CD4-positive, alpha-beta T cell treated with Interleukin-4 for 4 hours (primary cell): ENCODE results near the gene CREB3L4.
"Not testable (repeated sequence)": the region's sequence is repeated elsewhere in the genome, so short reads cannot be mapped to it uniquely, and the experiment has no call there.

ENCODE experiments used
- DNase-seq: peaks from one replicate; pipeline ENCODE4 v3.0.0-alpha.2; 2020

The CREB3L4 gene

GRCh38 chr1:153960206-153960605, 7.5 kb upstream of the CREB3L4 start:
- no peak for DNase-seq

GRCh38 chr1:153961421-153961820, 6.3 kb upstream of the CREB3L4 start:
- no peak for DNase-seq

- DNase-seq = no peak
Observed at GRCh38 chr1:153962088-153963029, 5.3 kb upstream of the CREB3L4 start.

GRCh38 chr1:153963030-153963849, 4.5 kb upstream of the CREB3L4 start, which contains the start of gene SLC39A1:
Gene SLC39A1, minus strand, starts transcription at chr1:153963537. Its CDS starts 822 bp downstream, at chr1:153962715.
- peak; percentile 91 for DNase-seq

- DNase-seq = no peak
Observed at GRCh38 chr1:153963850-153964331, 3.8 kb upstream of the CREB3L4 start.

GRCh38 chr1:153968000-153968363, 280 bp downstream of the CREB3L4 start:
- no peak for DNase-seq

- DNase-seq = no peak
Observed at GRCh38 chr1:153968408-153968807, 706 bp downstream of the CREB3L4 start.

GRCh38 chr1:153968972-153969371, 1.3 kb downstream of the CREB3L4 start:
- no peak for DNase-seq

GRCh38 chr1:153970346-153970745, 2.6 kb downstream of the CREB3L4 start:
- no peak for DNase-seq

GRCh38 chr1:153973071-153973470, 5.4 kb downstream of the CREB3L4 start:
- DNase-seq = no peak

- DNase-seq = no peak
Observed at GRCh38 chr1:153973525-153973924, 5.8 kb downstream of the CREB3L4 start.

- no peak for DNase-seq
Observed at GRCh38 chr1:153976819-153977249, 9.1 kb downstream of the CREB3L4 start.

- peak; percentile 79 for DNase-seq
Observed at GRCh38 chr1:153977250-153978240, 9.8 kb downstream of the CREB3L4 start, which contains the start of gene JTB. Gene JTB, minus strand, starts transcription at chr1:153977674. Its CDS starts 422 bp downstream, at chr1:153977252.

GRCh38 chr1:153978274-153978909, 10.7 kb downstream of the CREB3L4 start:
- no peak for DNase-seq

GRCh38 chr1:153979091-153979490, 11.4 kb downstream of the CREB3L4 start:
- not testable (repeated sequence) for DNase-seq

- not testable (repeated sequence) for DNase-seq
Observed at GRCh38 chr1:153981735-153982134, 14.0 kb downstream of the CREB3L4 start.

- no peak for DNase-seq
Observed at GRCh38 chr1:153984123-153984894, 16.6 kb downstream of the CREB3L4 start.

- DNase-seq = peak; percentile 33
Observed at GRCh38 chr1:153985341-153985912, 17.7 kb downstream of the CREB3L4 start.

GRCh38 chr1:153985941-153986761, 18.4 kb downstream of the CREB3L4 start, which contains the start of gene RAB13:
Gene RAB13, minus strand, starts transcription at chr1:153986339. Its CDS starts 103 bp downstream, at chr1:153986236.
- DNase-seq = no peak
